Osteoblast (primary cell): ENCODE data around the gene SLC24A3. TPM values are rescaled to one million over a fixed set of nuclear protein-coding genes. Genes with fewer than 3 reads are reported as not detected.

Experiments
- DNase-seq: peaks from one replicate; pipeline ENCODE4 v3.0.0; 2011; ENCODE audit warnings: low spot score, mixed read lengths; ENCODE audit not compliant: insufficient read length; ENCODE audit errors: missing footprints
- H2AFZ ChIP-seq: 2 replicates; pipeline ENCODE4 v1.6.0; 2011; ENCODE audit warnings: mild to moderate bottlenecking, low read length
- H3K27ac ChIP-seq: 2 replicates; pipeline ENCODE4 v1.5.1; 2011; ENCODE audit warnings: mild to moderate bottlenecking, low read depth, low read length, moderate library complexity
- H3K27me3 ChIP-seq: 2 replicates; pipeline ENCODE4 v1.6.0; 2012; ENCODE audit warnings: mild to moderate bottlenecking, control low read depth, inconsistent platforms, low read length, moderate library complexity; ENCODE audit not compliant: insufficient read depth
- H3K36me3 ChIP-seq: 2 replicates; pipeline ENCODE4 v1.5.1; 2011; ENCODE audit warnings: mild to moderate bottlenecking, low read length, control low read depth, moderate library complexity; ENCODE audit not compliant: insufficient read depth
- H3K4me1 ChIP-seq: 2 replicates; pipeline ENCODE4 v1.5.1; 2011; ENCODE audit warnings: mild to moderate bottlenecking, low read length, control low read depth, moderate library complexity; ENCODE audit not compliant: insufficient read depth
- H3K4me2 ChIP-seq: 2 replicates; pipeline ENCODE4 v1.6.0; 2011; ENCODE audit warnings: mild to moderate bottlenecking, low read length; ENCODE audit not compliant: insufficient read depth
- H3K4me3 ChIP-seq: fragments of 200-600 bp; sonication (generic); 3 replicates; pipeline ENCODE4 v1.5.1; 2012; ENCODE audit warnings: mild to moderate bottlenecking, low read length, inconsistent platforms; ENCODE audit not compliant: insufficient read depth
- H3K79me2 ChIP-seq: 2 replicates; pipeline ENCODE4 v1.6.0; 2012; ENCODE audit warnings: mild to moderate bottlenecking, low read length, control low read depth, inconsistent platforms; ENCODE audit not compliant: insufficient read depth
- H3K9me3 ChIP-seq: 2 replicates; pipeline ENCODE4 v1.5.1; 2011; ENCODE audit warnings: low read depth, low read length, control low read depth
- H4K20me1 ChIP-seq: 2 replicates; pipeline ENCODE4 v1.6.0; 2012; ENCODE audit warnings: mild to moderate bottlenecking, low read length, control low read depth; ENCODE audit not compliant: insufficient read depth
- CTCF ChIP-seq: IDR thresholded peaks from 2 replicates; pipeline ENCODE4 v1.5.1; 2011; ENCODE audit warnings: mild to moderate bottlenecking, low read depth, low read length, moderate library complexity; ENCODE audit errors: extremely low read depth
- total RNA-seq: library from RNA; depleted of rRNA; stranded (reverse); fragments of >200 nt; gene quantifications from 2 replicates; pipeline ENCODE4 v1.2.3, GENCODE V29; 2012

The SLC24A3 gene
- total RNA-seq, 1 donor, result 1.1 TPM

GRCh38 chr20:19510611-19511010, 298.2 kb downstream of the SLC24A3 start:
- H3K27ac ChIP-seq, result no peak overlapping the region
- H2AFZ ChIP-seq, result no peak overlapping the region
- no peaks in the 10 kb centered on the region for H3K27me3 ChIP-seq
- no peaks in the 10 kb centered on the region for H4K20me1 ChIP-seq
- no peaks in the 10 kb centered on the region for H3K36me3 ChIP-seq
- DNase-seq, result no peak
- H3K79me2 ChIP-seq, result no peaks in the 10 kb centered on the region
- no peaks in the 10 kb centered on the region for H3K9me3 ChIP-seq
- TF ChIP-seq CTCF, result no peak
- H3K4me3 ChIP-seq, result no peak overlapping the region
- H3K4me1 ChIP-seq, result no peaks in the 10 kb centered on the region
- H3K4me2 ChIP-seq, result no peak overlapping the region

- Histone ChIP-seq H3K27ac (no peak overlapping the region), H3K4me1 (no peaks in the 10 kb centered on the region), H3K79me2 (no peaks in the 10 kb centered on the region), H4K20me1 (no peaks in the 10 kb centered on the region), H3K27me3 (no peaks in the 10 kb centered on the region), H2AFZ (no peak overlapping the region), H3K4me2 (no peak overlapping the region), H3K4me3 (no peak overlapping the region), H3K9me3 (no peaks in the 10 kb centered on the region), H3K36me3 (no peaks in the 10 kb centered on the region)
- DNase-seq, result no peak
- no peak for TF ChIP-seq CTCF
Observed at GRCh38 chr20:19511931-19512330, 299.5 kb downstream of the SLC24A3 start.

GRCh38 chr20:19512886-19513677, 300.6 kb downstream of the SLC24A3 start:
- Histone ChIP-seq H3K9me3 (no peaks in the 10 kb centered on the region), H3K79me2 (no peaks in the 10 kb centered on the region), H2AFZ (no peak overlapping the region), H3K27ac (no peak overlapping the region), H3K36me3 (no peaks in the 10 kb centered on the region), H4K20me1 (no peaks in the 10 kb centered on the region), H3K4me1 (no peaks in the 10 kb centered on the region), H3K4me2 (no peak overlapping the region), H3K4me3 (no peak overlapping the region), H3K27me3 (no peaks in the 10 kb centered on the region)
- no peak for DNase-seq
- no peak for TF ChIP-seq CTCF

GRCh38 chr20:19515074-19515473, 302.6 kb downstream of the SLC24A3 start:
- no peak for DNase-seq
- Histone ChIP-seq H4K20me1 (no peaks in the 10 kb centered on the region), H3K36me3 (no peaks in the 10 kb centered on the region), H3K27ac (no peak overlapping the region), H3K9me3 (no peaks in the 10 kb centered on the region), H2AFZ (no peak overlapping the region), H3K79me2 (no peaks in the 10 kb centered on the region), H3K4me1 (no peaks in the 10 kb centered on the region), H3K4me2 (no peak overlapping the region), H3K27me3 (no peaks in the 10 kb centered on the region), H3K4me3 (no peak overlapping the region)
- no peak for TF ChIP-seq CTCF
